Chondrocyte (in vitro differentiated cells): ENCODE measurements around the gene LDLRAD4. TPM values are rescaled to one million over a fixed set of nuclear protein-coding genes. Genes with fewer than 3 reads are reported as not detected.
A peak's percentile ranks its signal among the peaks of the same experiment; 100 is the strongest.

Experiments used
- DNase-seq: peaks from one replicate; pipeline ENCODE4 v3.0.0; 2021; ENCODE audit warnings: mixed read lengths, low spot score
- H3K27ac Mint-ChIP-seq: one replicate; pipeline ENCODE4 v1.8.0; 2021; ENCODE audit warnings: mild to moderate bottlenecking, moderate library complexity, mixed read lengths; ENCODE audit not compliant: unreplicated experiment
- H3K27me3 Mint-ChIP-seq: 2 replicates; pipeline ENCODE4 v1.8.0; 2021; ENCODE audit warnings: low read depth, mixed read lengths
- H3K36me3 Mint-ChIP-seq: 2 replicates; pipeline ENCODE4 v1.8.0; 2021; ENCODE audit warnings: low read depth, mixed read lengths
- H3K4me1 Mint-ChIP-seq: 2 replicates; pipeline ENCODE4 v1.8.0; 2021; ENCODE audit warnings: low read depth, mild to moderate bottlenecking, mixed read lengths
- H3K4me3 Mint-ChIP-seq: one replicate; pipeline ENCODE4 v1.8.0; 2021; ENCODE audit warnings: mild to moderate bottlenecking, moderate library complexity, mixed read lengths; ENCODE audit not compliant: unreplicated experiment
- H3K9me3 Mint-ChIP-seq: 2 replicates; pipeline ENCODE4 v1.8.0; 2021; ENCODE audit warnings: low read depth, mixed read lengths
- total RNA-seq: library from RNA; stranded (reverse); gene quantifications from 3 replicates; pipeline ENCODE4 v1.2.1, GENCODE V29; 2021
- TF ChIP-seq, protein P1 (sequence below): fragments of 200-600 bp; sonication (generic); IDR thresholded peaks from 2 replicates; pipeline ENCODE4 v1.5.0; 2021; ENCODE audit warnings: antibody characterized with exemption, mild to moderate bottlenecking, moderate library complexity

LDLRAD4 gene
- total RNA-seq, 1 donor from 2014 or later, result 80.5 TPM

GRCh38 chr18:13500227-13500865, 281.8 kb downstream of the LDLRAD4 start:
- Mint-ChIP-seq H3K27me3 (no peaks in the 10 kb centered on the region), H3K36me3 (peaks cover 21% of the 10 kb centered on the region), H3K4me3 (peak overlapping the region; percentile 70), H3K9me3 (peaks cover 9% of the 10 kb centered on the region), H3K4me1 (peaks cover 80% of the 10 kb centered on the region), H3K27ac (peak overlapping the region; percentile 100)
- DNase-seq, result no peak
- TF ChIP-seq, protein P1, sequence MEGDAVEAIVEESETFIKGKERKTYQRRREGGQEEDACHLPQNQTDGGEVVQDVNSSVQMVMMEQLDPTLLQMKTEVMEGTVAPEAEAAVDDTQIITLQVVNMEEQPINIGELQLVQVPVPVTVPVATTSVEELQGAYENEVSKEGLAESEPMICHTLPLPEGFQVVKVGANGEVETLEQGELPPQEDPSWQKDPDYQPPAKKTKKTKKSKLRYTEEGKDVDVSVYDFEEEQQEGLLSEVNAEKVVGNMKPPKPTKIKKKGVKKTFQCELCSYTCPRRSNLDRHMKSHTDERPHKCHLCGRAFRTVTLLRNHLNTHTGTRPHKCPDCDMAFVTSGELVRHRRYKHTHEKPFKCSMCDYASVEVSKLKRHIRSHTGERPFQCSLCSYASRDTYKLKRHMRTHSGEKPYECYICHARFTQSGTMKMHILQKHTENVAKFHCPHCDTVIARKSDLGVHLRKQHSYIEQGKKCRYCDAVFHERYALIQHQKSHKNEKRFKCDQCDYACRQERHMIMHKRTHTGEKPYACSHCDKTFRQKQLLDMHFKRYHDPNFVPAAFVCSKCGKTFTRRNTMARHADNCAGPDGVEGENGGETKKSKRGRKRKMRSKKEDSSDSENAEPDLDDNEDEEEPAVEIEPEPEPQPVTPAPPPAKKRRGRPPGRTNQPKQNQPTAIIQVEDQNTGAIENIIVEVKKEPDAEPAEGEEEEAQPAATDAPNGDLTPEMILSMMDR, result peak; percentile 49

DNA sequence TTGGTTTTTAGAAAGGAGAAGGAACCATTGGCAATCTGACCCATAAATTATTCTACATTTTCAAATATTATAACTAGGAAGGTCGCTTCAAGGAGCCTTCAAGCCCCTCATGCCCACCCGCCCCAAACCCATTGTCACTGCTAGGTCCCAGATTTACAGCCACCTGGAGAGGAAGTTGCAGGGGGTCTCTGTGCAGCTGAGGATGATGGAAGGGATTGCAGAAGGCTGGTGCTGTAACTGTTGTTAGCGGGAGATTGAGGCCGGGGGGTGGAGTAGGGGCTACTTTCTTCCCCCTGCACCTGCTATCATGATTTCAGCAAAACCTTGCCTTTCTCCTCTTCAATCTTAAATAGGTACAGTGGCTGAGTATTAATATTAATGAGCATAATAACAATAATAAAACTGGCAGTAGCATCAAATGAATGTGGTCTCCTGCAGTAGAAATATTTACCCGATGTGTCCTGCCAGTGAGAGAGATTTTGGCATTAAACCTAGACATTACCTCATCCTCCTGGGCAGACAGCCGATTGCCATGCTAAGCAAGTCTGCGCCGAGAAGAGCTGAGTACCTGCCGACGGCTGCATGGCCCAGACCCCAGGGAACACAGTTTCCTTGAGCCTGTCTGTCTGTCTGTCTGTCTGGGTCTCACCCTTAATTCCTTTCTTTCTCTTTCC, 282.4 kb downstream of the LDLRAD4 start:
- peaks cover 77% of the 10 kb centered on the region for H3K4me1 Mint-ChIP-seq
- no peaks in the 10 kb centered on the region for H3K27me3 Mint-ChIP-seq
- H3K4me3 Mint-ChIP-seq, result peak overlapping the region; percentile 70
- peak overlapping the region; percentile 100 for H3K27ac Mint-ChIP-seq
- DNase-seq, result no peak
- TF ChIP-seq, protein P1, result no peak
- H3K36me3 Mint-ChIP-seq, result peaks cover 23% of the 10 kb centered on the region
- H3K9me3 Mint-ChIP-seq, result peaks cover 9% of the 10 kb centered on the region

GRCh38 chr18:13501543-13501887, 283.0 kb downstream of the LDLRAD4 start:
- H3K4me1 Mint-ChIP-seq, result peaks cover 74% of the 10 kb centered on the region

GRCh38 chr18:13501891-13502290, 283.3 kb downstream of the LDLRAD4 start:
- Mint-ChIP-seq H3K27ac (peak overlapping the region; percentile 100), H3K4me1 (peaks cover 71% of the 10 kb centered on the region), H3K9me3 (peaks cover 9% of the 10 kb centered on the region), H3K27me3 (no peaks in the 10 kb centered on the region), H3K4me3 (peak overlapping the region; percentile 70), H3K36me3 (peaks cover 25% of the 10 kb centered on the region)
- TF ChIP-seq, protein P1, result no peak
- DNase-seq, result no peak

More at GRCh38 chr18:13501543-13501887, 283.0 kb downstream of the LDLRAD4 start:
- DNase-seq, result no peak
- H3K27ac Mint-ChIP-seq, result peak overlapping the region; percentile 100
- H3K36me3 Mint-ChIP-seq, result peaks cover 25% of the 10 kb centered on the region
- H3K4me3 Mint-ChIP-seq, result peak overlapping the region; percentile 70
- TF ChIP-seq, protein P1, result no peak
- peaks cover 9% of the 10 kb centered on the region for H3K9me3 Mint-ChIP-seq
- H3K27me3 Mint-ChIP-seq, result no peaks in the 10 kb centered on the region

DNA sequence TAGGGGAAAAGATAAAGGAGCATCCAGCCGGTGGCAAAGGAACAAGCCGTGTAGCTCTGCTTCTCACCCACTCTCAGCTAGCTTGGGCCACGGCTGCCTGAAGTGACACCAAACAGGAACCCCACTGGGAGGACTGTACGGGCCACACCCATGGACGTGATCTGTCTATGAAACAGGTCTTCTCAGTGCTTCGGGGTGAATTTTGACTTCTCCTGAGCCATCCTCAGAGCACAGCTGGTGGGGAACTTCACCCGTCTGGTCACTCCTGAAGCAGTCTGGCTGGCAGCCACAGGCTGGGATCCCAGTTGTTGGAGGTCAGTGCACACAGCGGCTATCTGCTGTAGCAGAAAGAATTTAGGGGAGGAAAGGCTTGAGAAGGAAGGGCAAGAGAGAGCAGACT, 284.0 kb downstream of the LDLRAD4 start:
- Mint-ChIP-seq H3K4me1 (peaks cover 64% of the 10 kb centered on the region), H3K4me3 (peak overlapping the region; percentile 70), H3K9me3 (peaks cover 11% of the 10 kb centered on the region), H3K27ac (peak overlapping the region; percentile 100), H3K27me3 (no peaks in the 10 kb centered on the region), H3K36me3 (peaks cover 25% of the 10 kb centered on the region)
- DNase-seq, result no peak
- TF ChIP-seq, protein P1, result no peak
